IPS DF 6.9 (cell line): Measurements from ENCODE around the gene PARD3B.
A peak's percentile ranks its signal among the peaks of the same experiment; 100 is the strongest.

Experiments
- DNase-seq: peaks from one replicate; pipeline ENCODE4 v3.0.0-alpha.2; 2013; ENCODE audit warnings: low read depth, low spot score
- H3K27ac ChIP-seq: one replicate; pipeline ENCODE4 v1.5.1; 2013; ENCODE audit warnings: low read length, control low read depth
- H3K27me3 ChIP-seq: 2 replicates; pipeline ENCODE4 v1.6.1; 2013; ENCODE audit warnings: mild to moderate bottlenecking, low read length; ENCODE audit not compliant: control insufficient read depth, insufficient read depth
- H3K36me3 ChIP-seq: 2 replicates; pipeline ENCODE4 v1.6.1; 2013; ENCODE audit warnings: low read length; ENCODE audit not compliant: control insufficient read depth, insufficient read depth
- H3K4me1 ChIP-seq: 2 replicates; pipeline ENCODE4 v1.6.1; 2013; ENCODE audit warnings: low read length; ENCODE audit not compliant: control insufficient read depth, insufficient read depth
- H3K4me3 ChIP-seq: 2 replicates; pipeline ENCODE4 v1.5.1; 2013; ENCODE audit warnings: mild to moderate bottlenecking, low read length
- H3K9me3 ChIP-seq: 2 replicates; pipeline ENCODE4 v1.6.1; 2013; ENCODE audit warnings: low read length, inconsistent platforms; ENCODE audit not compliant: control insufficient read depth, insufficient read depth
- WGBS: extraction: QIAGEN DNeasy Blood & Tissue Kit; methylation state at CpG from one replicate; pipeline ENCODE4 v1.1.7; 2013; ENCODE audit warnings: mixed read lengths, missing lambda C conversion rate; ENCODE audit not compliant: insufficient read length, insufficient coverage; 5-methylcytosine and 5-hydroxymethylcytosine counted together

The PARD3B gene

DNA sequence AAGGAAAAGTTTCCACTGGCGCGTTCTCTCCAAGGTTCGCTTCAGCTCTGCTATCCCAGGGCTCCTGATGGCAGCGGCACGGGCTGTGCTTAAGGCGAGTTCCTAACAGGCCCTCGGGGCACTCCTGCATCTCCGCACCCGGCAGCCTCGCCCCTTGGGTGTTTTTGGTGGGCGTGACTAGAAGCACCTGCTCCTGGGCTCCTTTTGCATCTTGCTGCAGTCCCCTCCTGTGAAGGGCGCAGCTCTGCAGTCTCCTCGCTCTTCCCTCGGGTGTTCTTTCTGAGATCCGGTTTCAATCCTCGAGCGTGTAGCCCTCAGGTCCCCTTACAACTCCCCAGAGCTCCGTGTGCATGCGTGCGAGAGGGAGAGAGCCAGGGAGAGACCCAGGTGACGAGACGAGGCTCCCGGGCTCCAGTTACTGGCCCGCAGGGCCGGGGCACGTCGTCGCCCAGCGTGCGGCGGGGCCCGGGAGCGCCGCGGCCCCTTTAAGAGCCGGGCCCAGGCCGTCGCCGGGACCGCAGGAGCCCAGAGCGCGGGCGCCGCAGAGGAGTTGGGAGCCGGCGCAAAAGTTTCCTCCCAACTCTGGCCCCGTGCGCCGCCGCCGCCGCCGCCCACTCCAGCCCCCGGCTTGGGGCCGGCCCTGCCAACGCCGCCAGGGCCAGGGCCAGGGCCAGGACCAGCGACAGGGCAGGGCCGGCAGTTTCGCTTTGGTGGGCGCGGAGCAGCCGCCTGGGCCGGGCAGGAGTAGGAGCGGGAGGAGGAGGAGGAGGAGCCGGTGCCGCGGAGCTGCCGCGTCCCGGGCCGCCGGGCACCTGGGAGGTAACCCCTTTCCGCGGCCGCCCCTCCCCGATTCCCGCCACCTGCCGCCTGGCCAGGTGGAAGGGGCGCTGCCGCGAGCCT, at the start of gene PARD3B:
PARD3B (plus strand) TSS at position 515 of the 900 bp plus-strand sequence. CDS start 525 bp downstream, outside the sequence.
- no peaks in the 10 kb centered on the region for H3K9me3 ChIP-seq
- peaks cover 15% of the 10 kb centered on the region for H3K27me3 ChIP-seq
- no peaks in the 10 kb centered on the region for H3K36me3 ChIP-seq
- H3K27ac ChIP-seq: no peak within 1 kb of the TSS
- peak within 1 kb of the TSS; percentile 57 for H3K4me3 ChIP-seq
- WGBS: no CpG with 5 or more reads among the region's 82 CpGs
- no peak for DNase-seq
- peaks cover 3% of the 10 kb centered on the region; the same call in 1 of the 2 replicates for H3K4me1 ChIP-seq

GRCh38 chr2:204496779-204497178, 48.5 kb upstream of the PARD3B start:
- no peaks in the 10 kb centered on the region for H3K36me3 ChIP-seq
- H3K27ac ChIP-seq: no peak overlapping the region
- no peak overlapping the region for H3K4me3 ChIP-seq
- no peak for DNase-seq
- no peaks in the 10 kb centered on the region for H3K9me3 ChIP-seq
- no CpG with 5 or more reads among the region's 4 CpGs for WGBS
- H3K4me1 ChIP-seq: peaks cover 2% of the 10 kb centered on the region; the same call in 1 of the 2 replicates
- H3K27me3 ChIP-seq: no peaks in the 10 kb centered on the region

GRCh38 chr2:204497855-204498254, 47.4 kb upstream of the PARD3B start:
- no peak for DNase-seq
- no CpG with 5 or more reads among the region's 1 CpG for WGBS

GRCh38 chr2:204498291-204498690, 47.0 kb upstream of the PARD3B start:
- no peak for DNase-seq
- Histone ChIP-seq H3K4me1 (peaks cover 2% of the 10 kb centered on the region; the same call in 1 of the 2 replicates), H3K27me3 (no peaks in the 10 kb centered on the region), H3K9me3 (no peaks in the 10 kb centered on the region), H3K36me3 (no peaks in the 10 kb centered on the region), H3K4me3 (no peak overlapping the region), H3K27ac (no peak overlapping the region)
- no CpG with 5 or more reads among the region's 3 CpGs for WGBS

More at GRCh38 chr2:204497855-204498254, 47.4 kb upstream of the PARD3B start:
- no peak overlapping the region for H3K27ac ChIP-seq
- no peak overlapping the region for H3K4me3 ChIP-seq
- H3K9me3 ChIP-seq: no peaks in the 10 kb centered on the region
- H3K4me1 ChIP-seq: peaks cover 2% of the 10 kb centered on the region; the same call in 1 of the 2 replicates
- no peaks in the 10 kb centered on the region for H3K36me3 ChIP-seq
- H3K27me3 ChIP-seq: no peaks in the 10 kb centered on the region

DNA sequence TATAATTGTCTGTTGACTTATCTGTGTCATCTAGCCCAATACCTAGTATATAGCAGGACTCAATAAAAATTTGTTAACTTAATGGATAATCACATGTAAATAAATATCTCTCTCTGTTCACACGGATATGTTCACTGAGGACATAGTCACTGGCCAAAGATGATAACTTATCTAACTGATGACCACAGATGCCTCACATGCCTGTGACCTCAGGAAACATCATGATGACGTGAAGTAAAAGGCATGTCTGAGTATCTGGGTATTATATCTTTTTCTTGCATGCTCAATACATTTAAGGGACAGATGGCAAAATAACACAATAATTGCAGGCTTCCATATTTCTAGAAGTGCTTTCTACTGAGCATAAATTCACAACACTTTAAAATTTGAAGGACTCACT, 41.4 kb upstream of the PARD3B start:
- no CpG with 5 or more reads among the region's 2 CpGs for WGBS
- H3K27ac ChIP-seq: no peak overlapping the region
- H3K4me1 ChIP-seq: no peaks in the 10 kb centered on the region
- H3K36me3 ChIP-seq: no peaks in the 10 kb centered on the region
- H3K4me3 ChIP-seq: no peak overlapping the region
- no peak for DNase-seq
- H3K27me3 ChIP-seq: no peaks in the 10 kb centered on the region
- no peaks in the 10 kb centered on the region for H3K9me3 ChIP-seq

- Histone ChIP-seq H3K27me3 (no peaks in the 10 kb centered on the region), H3K4me1 (no peaks in the 10 kb centered on the region), H3K36me3 (no peaks in the 10 kb centered on the region), H3K27ac (no peak overlapping the region), H3K9me3 (no peaks in the 10 kb centered on the region), H3K4me3 (no peak overlapping the region)
- WGBS: no CpG with 5 or more reads among the region's 2 CpGs
- no peak for DNase-seq
Observed at GRCh38 chr2:204504594-204504993, 40.7 kb upstream of the PARD3B start.

GRCh38 chr2:204505488-204505887, 39.8 kb upstream of the PARD3B start:
- no peak overlapping the region for H3K4me3 ChIP-seq
- no peak for DNase-seq
- no peaks in the 10 kb centered on the region for H3K4me1 ChIP-seq
- WGBS: no CpG with 5 or more reads among the region's 2 CpGs
- H3K36me3 ChIP-seq: no peaks in the 10 kb centered on the region
- no peak overlapping the region for H3K27ac ChIP-seq
- H3K27me3 ChIP-seq: no peaks in the 10 kb centered on the region
- no peaks in the 10 kb centered on the region for H3K9me3 ChIP-seq

DNA sequence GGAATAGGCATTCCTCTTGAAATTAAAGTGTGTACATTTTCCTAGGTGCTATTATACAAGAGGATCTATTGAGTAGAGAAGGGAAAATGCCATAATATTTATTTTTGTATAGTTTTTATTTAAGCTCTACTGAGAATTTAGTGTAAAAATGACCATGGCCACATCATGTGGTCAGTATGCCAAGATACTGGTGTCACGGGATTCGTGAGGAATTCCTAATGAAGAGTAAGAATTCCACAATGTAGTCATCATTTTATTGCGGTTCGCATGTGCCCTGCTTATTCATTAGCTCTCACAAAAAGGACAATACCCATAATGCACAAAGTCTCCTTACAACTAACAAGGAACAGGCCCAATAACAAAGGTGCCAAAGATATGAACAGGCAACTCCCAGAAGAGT, 39.3 kb upstream of the PARD3B start:
- no peak overlapping the region for H3K27ac ChIP-seq
- H3K27me3 ChIP-seq: no peaks in the 10 kb centered on the region
- no CpG with 5 or more reads among the region's 4 CpGs for WGBS
- no peak overlapping the region for H3K4me3 ChIP-seq
- DNase-seq: no peak
- no peaks in the 10 kb centered on the region for H3K9me3 ChIP-seq
- no peaks in the 10 kb centered on the region for H3K36me3 ChIP-seq
- H3K4me1 ChIP-seq: no peaks in the 10 kb centered on the region

- no CpG with 5 or more reads among the region's 5 CpGs for WGBS
- Histone ChIP-seq H3K27me3 (no peaks in the 10 kb centered on the region), H3K27ac (no peak overlapping the region), H3K4me1 (no peaks in the 10 kb centered on the region), H3K36me3 (no peaks in the 10 kb centered on the region), H3K4me3 (no peak overlapping the region), H3K9me3 (no peaks in the 10 kb centered on the region)
- DNase-seq: no peak
Observed at GRCh38 chr2:204507636-204508035, 37.6 kb upstream of the PARD3B start.

DNA sequence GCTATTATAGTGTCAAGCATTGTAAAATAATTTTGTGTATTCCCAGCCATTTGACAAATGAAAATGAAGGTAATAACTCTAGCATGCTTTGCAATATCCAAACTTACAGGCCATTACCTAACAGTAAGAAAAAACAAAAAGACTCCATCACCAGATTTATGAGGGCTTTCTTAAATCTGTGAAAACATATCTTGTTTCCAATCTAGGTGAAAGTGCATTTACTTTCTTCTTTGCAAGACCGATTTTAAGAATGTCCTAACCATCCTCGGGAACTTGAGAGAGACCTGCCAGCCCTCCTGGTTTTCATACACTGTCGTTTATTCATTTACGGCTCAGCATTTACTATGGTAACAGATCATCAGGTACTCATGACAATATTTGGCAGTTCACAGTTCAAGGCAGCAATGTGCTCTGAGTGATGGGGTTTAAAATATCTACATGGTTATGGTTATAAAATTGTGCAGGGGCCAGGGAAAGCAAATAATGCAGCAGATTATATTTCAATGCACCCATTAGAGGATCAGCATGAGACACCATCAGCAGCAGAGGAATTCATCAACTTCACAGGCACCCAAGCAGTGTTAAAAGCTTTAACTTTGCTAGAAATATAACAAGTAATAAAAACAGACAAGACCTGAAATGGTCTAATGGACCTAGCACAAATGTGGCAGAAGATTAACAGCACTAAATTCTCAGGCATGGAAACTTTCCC, 34.4 kb upstream of the PARD3B start:
- H3K4me3 ChIP-seq: no peak overlapping the region
- H3K27me3 ChIP-seq: no peaks in the 10 kb centered on the region
- no peaks in the 10 kb centered on the region for H3K9me3 ChIP-seq
- no peak for DNase-seq
- no CpG with 5 or more reads among the region's 4 CpGs for WGBS
- H3K4me1 ChIP-seq: no peaks in the 10 kb centered on the region
- no peak overlapping the region for H3K27ac ChIP-seq
- no peaks in the 10 kb centered on the region for H3K36me3 ChIP-seq
